NCI-H524 (cell line): ENCODE results near the gene TBXT.
A peak's percentile ranks its signal among the peaks of the same experiment; 100 is the strongest.

Experiments
- DNase-seq, 2 experiments: peaks; one replicate each; lab custom pipeline; 2025; lab: John Stamatoyannopoulos, UW

Gene TBXT

DNA sequence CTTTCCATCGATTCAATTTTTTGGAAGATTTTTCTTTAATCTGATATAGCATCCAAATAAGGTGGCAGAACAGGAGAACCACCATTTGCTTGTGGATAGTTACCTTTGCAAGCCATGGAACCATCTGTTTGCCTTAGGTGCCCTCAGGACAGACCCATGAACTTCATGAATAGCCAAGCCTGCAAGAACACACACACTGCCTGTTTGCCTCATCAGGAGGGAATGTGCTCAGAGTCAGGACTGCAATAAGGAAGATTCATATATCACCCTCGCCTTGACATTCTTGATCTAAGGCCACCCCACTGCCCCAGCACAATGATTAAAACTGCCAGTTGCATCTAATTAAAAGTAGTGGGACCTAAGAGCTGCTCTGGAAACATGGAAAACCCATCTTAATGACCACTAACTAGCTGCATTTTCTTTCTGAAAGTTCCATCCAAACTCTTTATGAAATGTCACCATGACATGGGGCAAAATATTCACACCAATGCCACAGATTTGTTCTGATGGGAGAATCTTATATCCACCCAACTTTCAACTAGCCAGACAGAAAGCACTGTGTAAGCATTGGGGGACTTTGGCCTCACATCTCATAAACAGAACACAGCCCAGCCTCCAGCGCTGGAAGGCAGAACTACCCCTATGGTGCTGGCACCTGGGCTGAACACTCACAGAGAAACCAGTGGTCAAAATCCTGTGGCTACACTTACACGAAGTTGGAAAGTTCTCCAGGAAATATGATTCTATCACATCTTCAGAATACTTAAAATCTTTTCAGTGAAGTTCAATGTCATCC is 48.3 kb downstream of the TBXT start:
- DNase-seq: no peak

DNA sequence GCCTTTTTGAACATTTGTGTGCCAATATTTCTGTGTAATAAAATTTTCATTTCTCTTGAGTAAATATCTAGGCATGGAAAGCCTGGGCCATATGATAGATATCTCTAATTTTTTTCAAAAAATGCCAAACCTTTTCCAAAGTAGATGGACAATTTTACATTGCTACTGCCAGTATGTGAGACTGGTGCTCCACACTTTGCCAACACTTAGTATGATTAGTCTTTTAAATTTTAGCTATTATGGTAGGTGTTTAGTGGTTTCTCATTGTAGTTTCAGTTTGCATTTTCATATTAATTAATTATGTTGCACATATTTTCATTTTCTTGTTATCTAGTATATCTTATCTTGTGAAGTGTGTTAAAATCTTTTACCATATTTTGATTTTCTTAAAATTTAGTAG is 52.0 kb downstream of the TBXT start:
- DNase-seq: no peak

DNA sequence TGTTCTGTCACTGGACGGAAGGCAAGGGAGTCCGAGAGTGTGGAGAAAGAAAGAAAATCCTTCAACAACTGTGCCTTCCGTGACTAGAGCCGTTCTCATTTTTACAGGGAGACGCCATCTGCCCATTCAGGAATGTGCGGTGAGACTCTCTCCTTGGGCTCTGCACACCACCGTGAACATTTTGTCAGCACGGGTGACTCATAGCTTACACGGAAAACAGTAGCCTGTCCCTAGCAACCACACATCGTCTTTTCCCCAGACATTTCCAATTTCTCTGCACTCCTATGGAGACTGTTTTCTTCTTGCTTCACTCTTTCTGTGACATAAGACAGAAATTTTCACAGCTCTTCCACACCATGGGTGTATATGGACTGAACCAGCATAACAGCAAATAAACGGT is 55.1 kb downstream of the TBXT start:
- peak; percentile 17 to 64 for DNase-seq

DNA sequence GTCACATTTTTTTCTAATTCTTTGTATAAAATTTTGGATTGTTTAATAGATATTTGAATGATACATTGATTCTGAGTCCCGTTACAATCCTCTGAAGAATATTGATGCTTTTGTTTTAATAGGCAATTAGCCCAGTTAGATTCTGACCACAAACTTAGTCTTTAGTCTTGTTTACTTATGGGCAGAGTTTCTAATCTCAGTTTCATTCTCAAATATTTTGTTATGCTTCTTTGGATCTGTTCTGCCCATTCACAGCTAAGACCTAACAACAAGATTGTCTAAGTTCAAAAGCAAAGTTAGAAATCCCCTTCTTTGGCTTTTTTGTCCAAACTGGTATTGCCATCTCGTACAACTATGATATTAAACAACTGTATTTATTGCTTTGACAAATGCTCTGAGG is 58.0 kb downstream of the TBXT start:
- no peak for DNase-seq
